ENCODE data around the gene SCARB1. TPM values are rescaled to one million over a fixed set of nuclear protein-coding genes. Genes with fewer than 3 reads are reported as not detected.

Gene SCARB1
- total RNA-seq, 1 donor from 2014 or later, result 170 TPM

DNA sequence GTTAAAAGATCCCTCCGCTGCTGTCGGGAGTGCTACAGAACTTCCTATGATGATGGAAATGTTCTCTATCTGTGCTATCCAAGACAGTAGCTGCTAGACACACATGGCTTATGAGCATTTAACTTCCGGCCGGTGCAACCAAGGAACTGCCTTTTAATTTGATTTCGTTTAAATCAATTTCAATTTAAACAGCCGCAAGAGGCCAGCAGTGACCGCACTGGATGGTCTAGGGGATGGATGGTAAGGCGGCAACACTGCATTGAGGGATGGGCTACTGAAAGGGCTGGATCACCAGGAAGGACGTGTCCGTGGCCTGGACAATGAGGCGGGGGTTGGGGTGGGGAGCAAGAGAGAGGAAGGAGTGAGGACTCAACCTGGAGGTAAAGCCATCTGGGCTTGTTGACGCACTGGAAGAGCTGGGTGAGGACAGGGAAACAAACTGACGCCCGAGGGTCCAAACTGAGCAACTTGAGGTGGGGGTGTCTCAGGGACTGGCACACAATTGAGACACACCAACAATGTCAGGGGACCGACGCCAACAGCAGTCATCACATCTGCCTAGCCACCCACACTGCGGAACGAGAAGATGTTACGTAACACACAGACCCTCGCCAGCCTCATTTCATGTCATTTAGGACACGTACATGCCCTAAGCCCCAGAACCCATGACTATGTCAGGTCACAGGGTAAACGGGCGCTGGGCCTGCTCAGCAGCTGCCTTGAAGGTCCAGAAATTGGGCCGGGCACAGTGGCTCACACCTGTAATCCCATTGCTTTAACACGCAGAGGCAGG is 57.6 kb downstream of the SCARB1 start:
- DNase-seq (ENCODE audit: low spot score) (no peak), ATAC-seq (no peak)

- ATAC-seq, result no peak
Observed at GRCh38 chr12:124805050-124805449, 58.6 kb downstream of the SCARB1 start.

DNA sequence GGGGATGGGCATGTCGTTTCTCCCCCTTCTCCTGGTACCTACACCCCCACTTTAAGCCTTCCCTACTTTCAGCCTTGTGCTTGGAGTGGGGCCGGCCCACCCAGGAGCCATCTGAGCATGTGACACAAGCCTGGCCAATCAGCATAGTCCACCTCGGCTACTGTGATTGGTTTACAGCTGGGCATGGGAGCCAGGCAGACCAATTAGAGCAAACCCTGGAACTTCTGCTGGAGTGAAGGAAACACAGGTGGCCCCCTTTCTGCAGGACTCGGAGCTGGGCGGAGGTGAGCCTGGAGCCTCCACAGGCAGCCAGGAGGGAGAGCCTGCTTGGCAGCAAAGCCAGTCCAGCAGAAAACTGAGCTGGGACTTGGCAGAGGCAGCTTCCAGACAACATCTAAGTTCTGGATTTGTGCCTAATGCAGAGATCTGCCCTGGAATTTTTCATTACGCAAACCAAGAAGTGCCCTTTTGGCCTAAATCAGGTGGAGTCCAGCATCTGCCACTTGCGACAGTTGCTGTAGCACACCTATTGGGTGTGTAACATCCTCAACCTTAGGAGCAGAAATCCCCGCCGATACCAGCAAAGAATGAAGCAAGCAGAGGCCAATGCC is 59.5 kb downstream of the SCARB1 start:
- ATAC-seq, result peak; percentile 85
- peak; percentile 87 for DNase-seq (ENCODE audit: low spot score)

More at GRCh38 chr12:124805050-124805449, 58.6 kb downstream of the SCARB1 start:
- no peak for DNase-seq (ENCODE audit: low spot score)

DNA sequence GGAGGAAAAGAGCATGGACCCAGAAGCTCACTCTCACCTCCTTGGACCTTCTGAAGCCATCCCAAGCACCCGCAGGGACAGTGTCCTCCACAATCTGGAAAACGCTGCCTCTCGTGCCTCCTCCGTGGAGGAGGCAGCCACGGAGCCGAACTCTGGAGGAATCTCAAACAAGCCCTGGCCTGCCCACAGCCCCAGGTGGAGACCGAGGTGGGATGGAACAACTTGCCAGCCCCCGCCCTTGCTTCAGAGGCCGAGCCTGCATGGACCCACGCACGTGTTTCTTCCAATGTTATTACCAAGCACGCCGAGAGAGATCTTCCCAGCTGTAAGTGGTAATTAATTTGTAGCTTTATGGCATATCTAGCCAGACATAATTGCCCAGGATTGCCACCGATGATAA is 61.3 kb downstream of the SCARB1 start:
- DNase-seq (ENCODE audit: low spot score), result no peak
- ATAC-seq, result no peak

DNA sequence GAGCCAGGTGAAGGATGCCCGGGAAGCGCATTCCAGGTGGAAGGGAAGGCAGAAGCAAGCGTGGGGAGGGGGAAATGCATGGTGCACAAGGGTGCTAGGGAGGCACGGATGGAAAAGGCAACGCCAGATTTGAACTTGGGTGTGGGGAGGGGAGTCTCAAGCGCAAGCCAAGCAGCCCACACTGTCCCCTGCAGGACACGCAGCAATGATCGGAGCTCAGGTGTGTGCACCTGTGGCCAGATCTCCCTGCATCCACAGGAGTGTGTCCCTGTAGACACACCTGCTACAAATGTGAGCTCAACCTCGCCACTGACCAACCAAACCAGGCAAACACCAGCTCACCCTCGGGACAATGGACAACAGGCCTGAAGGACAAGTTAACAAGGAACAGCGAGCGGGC is 63.2 kb downstream of the SCARB1 start:
- no peak for ATAC-seq
- no peak for DNase-seq (ENCODE audit: low spot score)

- ATAC-seq (no peak), DNase-seq (ENCODE audit: low spot score) (no peak)
Observed at GRCh38 chr12:124797321-124797720, 66.3 kb downstream of the SCARB1 start.

GRCh38 chr12:124796303-124796960 is 67.2 kb downstream of the SCARB1 start:
- no peak for ATAC-seq
- no peak for DNase-seq (ENCODE audit: low spot score)

DNA sequence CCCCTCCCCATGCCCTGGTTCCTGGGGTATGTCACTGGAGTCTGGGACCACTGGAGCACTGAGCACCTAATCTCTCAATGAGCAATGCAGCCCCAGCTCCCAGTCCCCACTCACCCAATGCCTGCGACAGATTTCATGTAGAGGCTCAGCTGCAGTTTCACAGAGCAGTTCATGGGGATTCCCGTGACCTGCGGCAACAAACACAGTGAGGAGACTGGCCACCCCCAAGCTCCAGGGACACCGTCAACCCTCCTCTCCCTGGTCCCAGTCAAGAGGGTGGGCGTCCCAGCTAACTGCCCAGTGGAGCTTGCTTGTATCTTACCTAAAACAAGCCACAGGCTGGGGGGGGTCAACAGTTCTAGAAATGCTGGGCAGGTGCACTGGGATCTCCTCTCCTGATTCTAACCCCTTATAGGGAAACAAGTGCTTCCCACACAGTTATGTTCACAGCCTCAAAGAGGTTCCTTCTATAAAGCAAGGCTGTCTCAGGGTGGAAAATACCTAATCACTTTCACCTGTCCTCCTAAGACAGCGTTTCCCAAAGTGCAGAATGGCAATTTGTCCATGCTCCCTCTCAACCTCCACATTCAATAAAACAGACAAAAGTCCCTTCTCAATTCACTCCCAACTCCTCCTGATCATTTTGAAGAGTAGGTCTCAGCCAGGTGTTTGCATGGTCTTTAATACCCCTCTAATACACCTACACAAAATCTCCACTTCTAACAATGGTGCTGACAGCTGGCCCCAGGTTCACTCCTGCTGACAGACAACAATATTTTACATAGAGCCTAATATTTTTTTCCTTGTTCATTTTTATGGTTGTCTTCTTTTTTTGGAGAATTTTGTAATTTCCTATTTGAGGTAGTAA is 68.3 kb downstream of the SCARB1 start:
- ATAC-seq, result no peak

GRCh38 chr12:124792961-124793441 is 70.7 kb downstream of the SCARB1 start:
- ATAC-seq (no peak), DNase-seq (ENCODE audit: low spot score) (no peak)

More for the DNA sequence above, 68.3 kb downstream of the SCARB1 start:
- DNase-seq (ENCODE audit: low spot score), result no peak

GRCh38 chr12:124792156-124792555 is 71.5 kb downstream of the SCARB1 start:
- ATAC-seq (peak; percentile 76), DNase-seq (ENCODE audit: low spot score) (no peak)

GRCh38 chr12:124790650-124791400 is 72.8 kb downstream of the SCARB1 start:
- ATAC-seq, result no peak
- DNase-seq (ENCODE audit: low spot score), result no peak

DNA sequence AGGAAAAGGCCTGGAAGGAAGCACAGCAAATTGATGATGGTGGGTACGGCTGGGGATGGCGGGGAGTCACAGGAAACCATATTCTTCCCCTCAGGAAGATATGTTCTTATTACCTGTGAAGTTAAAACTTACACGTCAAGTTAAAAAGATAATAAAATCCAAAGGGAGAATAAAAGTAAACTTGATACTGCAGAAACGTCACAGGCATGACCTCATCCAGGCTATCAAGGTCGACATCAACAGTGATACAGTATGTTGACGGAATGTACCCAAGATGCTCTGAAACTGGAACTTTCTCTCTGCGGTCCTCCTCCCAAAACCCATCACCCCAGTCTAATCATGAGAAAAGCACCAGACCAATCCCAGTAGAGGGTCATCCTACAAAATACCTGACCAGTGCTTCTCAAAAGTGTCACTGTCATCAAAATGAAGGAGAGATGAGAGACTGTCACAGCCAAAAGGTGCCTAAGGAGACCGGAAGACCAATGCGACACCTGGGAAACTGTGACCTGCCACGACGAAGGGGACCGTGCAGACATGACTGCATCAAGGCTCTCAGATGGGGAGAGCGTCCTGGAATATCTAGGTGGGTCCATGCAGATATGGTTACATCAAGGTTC is 74.6 kb downstream of the SCARB1 start:
- ATAC-seq (no peak), DNase-seq (ENCODE audit: low spot score) (no peak)

DNA sequence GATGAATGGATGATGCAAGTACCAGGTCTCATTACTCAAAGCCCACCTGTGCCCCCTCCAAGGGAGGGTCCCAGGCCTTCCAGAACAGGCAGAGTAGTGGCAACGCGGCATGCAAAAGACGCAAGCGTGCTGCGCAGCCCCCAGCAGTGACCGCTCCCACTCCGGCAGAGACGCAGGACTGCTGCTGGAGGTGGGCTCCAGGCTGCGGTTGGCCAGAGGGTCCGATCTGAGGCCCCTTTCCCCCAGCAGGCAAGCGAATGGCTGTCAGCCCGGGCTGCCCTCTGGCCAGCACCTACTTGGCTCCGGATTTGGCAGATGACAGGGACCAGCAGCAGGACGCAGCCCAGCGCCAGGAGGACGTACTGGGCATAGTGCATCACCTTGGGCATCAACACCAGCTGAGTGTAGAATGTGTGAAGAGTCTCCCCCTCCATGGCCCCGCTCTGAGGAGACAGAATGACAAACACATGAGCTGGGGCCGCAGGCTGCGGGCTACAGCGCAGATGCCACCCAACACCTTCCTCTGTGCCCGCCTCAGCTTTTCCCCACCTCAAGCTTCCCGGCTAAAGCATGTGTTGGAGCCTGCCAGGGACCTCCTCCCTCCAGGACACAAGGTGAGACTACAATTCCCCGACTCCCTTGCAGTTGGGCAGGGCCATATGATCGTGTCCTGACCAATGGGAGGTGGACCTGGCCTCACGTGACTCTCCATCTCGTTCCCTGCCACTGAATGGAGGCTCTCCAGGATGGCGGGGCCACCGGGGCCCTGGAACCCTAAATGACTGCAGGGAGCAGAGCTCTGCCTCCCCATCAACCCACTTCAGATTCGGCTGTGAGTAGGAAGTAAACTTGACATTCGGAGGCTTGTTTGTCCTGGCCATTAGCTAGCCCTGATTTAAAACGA is 77.4 kb downstream of the SCARB1 start:
- DNase-seq (ENCODE audit: low spot score) (no peak), ATAC-seq (peak; percentile 45)

DNA sequence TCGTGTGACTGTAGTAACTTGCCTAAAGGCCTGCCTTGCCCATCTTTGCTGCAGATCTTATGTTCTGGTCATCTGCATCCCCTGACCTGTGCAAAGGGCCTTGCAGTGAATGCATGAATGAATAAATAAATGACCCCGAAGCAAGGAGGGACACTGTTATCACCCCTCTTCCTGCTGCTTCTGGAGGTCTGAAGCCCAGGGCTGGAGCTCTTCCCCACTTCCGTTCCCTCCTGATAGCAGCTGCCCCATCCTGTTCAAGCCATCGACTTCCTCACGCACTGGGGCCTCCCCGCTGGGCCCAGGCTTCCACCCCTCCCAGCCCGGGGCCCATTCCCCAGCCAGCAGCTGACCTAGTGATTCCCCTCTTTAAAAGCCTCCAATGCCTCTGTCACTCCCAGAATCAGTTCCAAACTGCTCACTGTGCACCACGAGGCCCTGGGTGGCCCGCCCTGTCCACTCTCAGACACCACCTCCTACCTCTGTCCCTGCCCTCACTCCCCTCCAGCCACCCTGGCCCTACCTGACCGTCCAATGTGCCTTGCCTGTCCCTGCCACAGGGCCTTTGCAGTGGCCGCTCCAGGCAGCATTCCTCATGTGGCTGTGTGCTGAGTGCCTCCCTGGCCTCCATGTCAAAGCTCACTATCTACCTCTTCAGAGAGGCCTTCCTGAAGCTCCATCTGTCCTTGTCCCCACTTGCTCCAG is 78.6 kb downstream of the SCARB1 start:
- DNase-seq (ENCODE audit: low spot score), result no peak
- ATAC-seq, result no peak

GRCh38 chr12:124783087-124783486 is 80.6 kb downstream of the SCARB1 start:
- ATAC-seq, result no peak
- DNase-seq (ENCODE audit: low spot score), result no peak

DNA sequence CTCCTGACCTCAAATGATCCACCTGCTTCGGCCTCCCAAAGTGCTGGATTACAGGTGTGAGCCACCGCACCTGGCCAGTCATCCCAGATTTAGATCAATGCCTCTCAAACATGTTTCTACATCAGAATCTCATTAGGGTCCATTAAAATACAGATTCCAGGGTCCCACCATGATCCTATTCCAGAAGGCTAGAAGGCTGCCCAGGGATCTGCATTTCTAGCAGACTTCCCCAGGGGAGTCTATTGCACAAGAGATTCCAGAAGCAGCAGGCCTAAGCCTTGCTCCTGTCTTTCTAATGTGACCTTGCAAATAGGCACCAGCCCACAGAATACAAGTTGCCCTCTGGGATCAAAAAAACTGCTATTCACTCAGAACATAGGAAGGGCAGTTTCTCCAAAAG is 81.5 kb downstream of the SCARB1 start:
- DNase-seq (ENCODE audit: low spot score), result no peak
- ATAC-seq, result no peak

- ATAC-seq (no peak), DNase-seq (ENCODE audit: low spot score) (no peak)
Observed at GRCh38 chr12:124780752-124781685, 82.6 kb downstream of the SCARB1 start.

Data from left lobe of liver (tissue), 2 donors.